Skeletal muscle satellite cell (primary cell): ENCODE results near the gene TDRKH. TPM values are rescaled to one million over a fixed set of nuclear protein-coding genes. Genes with fewer than 3 reads are reported as not detected.

Experiments
- small RNA-seq: library from RNA; depleted of rRNA; stranded (forward); fragments of <200 nt; gene quantifications from one replicate; pipeline ENCODE3, GENCODE V24; 2012

TDRKH gene

Small RNAs within 50 kb of the gene (small RNA-seq; reads per million reads assigned to genes)
- not detected for gene RNU6-662P
